Suprapubic skin (tissue), 3 donors: ENCODE results near the gene LEF1.

ENCODE experiments used
- EP300 ChIP-seq: sonication (generic); formaldehyde crosslinking; IDR thresholded peaks from one replicate; pipeline ENCODE4 v1.6.1; 2017; ENCODE audit warnings: antibody characterized with exemption
- TF ChIP-seq, protein P1 (sequence below), 2 donors: fragments of 200-600 bp in 1 of 2; fragments of 450-650 bp in 1 of 2; sonication (generic) in 1 of 2; IDR thresholded peaks; one replicate each; pipeline ENCODE4 v1.5.1; 2016 to 2019; ENCODE audit warnings: antibody characterized with exemption in 2 of 2, mild to moderate bottlenecking in 1 of 2, moderate library complexity in 1 of 2

DNA sequence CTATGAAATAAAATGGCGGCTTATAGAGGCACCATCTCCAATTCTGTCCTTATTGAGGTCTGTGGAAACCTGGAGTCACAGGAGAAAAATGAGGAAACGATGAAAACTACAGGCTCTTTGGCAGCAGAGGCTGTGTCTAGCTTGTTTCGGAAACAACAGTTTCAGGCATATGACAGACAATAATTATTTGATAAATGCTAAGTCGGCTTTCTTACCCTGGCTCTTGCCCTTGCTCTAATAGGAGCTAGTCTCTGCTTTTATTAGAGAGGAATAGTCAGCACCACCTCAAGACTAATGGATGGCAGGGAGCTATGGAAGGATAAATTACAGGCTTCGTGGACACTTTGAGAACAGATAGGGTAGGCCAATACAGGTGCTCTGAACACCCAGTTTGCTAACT is 154.8 kb downstream of the LEF1 start:
- TF ChIP-seq, protein P1, sequence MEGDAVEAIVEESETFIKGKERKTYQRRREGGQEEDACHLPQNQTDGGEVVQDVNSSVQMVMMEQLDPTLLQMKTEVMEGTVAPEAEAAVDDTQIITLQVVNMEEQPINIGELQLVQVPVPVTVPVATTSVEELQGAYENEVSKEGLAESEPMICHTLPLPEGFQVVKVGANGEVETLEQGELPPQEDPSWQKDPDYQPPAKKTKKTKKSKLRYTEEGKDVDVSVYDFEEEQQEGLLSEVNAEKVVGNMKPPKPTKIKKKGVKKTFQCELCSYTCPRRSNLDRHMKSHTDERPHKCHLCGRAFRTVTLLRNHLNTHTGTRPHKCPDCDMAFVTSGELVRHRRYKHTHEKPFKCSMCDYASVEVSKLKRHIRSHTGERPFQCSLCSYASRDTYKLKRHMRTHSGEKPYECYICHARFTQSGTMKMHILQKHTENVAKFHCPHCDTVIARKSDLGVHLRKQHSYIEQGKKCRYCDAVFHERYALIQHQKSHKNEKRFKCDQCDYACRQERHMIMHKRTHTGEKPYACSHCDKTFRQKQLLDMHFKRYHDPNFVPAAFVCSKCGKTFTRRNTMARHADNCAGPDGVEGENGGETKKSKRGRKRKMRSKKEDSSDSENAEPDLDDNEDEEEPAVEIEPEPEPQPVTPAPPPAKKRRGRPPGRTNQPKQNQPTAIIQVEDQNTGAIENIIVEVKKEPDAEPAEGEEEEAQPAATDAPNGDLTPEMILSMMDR (IDR thresholded peaks at IDR 0.05), result no peak
- no peak for TF ChIP-seq EP300
